Tibial nerve (tissue), 4 donors: Measurements from ENCODE around the gene ADAMTS17.

Experiments used
- CTCF ChIP-seq, 5 experiments: fragments of 200-600 bp in 3 of 5; fragments of 450-650 bp in 2 of 5; sonication (generic) in 3 of 5; IDR thresholded peaks; one replicate each; pipeline ENCODE4 v1.5.1; 2016 to 2019; ENCODE audit warnings: antibody characterized with exemption in 5 of 5, mild to moderate bottlenecking in 3 of 5, moderate library complexity in 2 of 5
- EP300 ChIP-seq, 2 donors: sonication (generic); formaldehyde crosslinking; IDR thresholded peaks; one replicate each; pipeline ENCODE4 v1.6.1; 2017; ENCODE audit warnings: antibody characterized with exemption in 2 of 2, mild to moderate bottlenecking in 1 of 2
- POLR2A ChIP-seq, 2 donors: fragments of 450-650 bp; IDR thresholded peaks; one replicate each; pipeline ENCODE4 v1.6.1; 2017; ENCODE audit warnings: antibody characterized with exemption in 2 of 2, mild to moderate bottlenecking in 2 of 2, moderate library complexity in 2 of 2

GRCh38 chr15:99944131-99944530, 397.6 kb downstream of the ADAMTS17 start:
- no peak for TF ChIP-seq POLR2A (IDR thresholded peaks at IDR 0.05)
- no peak for TF ChIP-seq CTCF (IDR thresholded peaks at IDR 0.05)
- TF ChIP-seq EP300 (IDR thresholded peaks at IDR 0.05) = no peak
